Occipital lobe (tissue), 2 donors: ENCODE measurements around the gene C4orf51. TPM values are rescaled to one million over a fixed set of nuclear protein-coding genes. Genes with fewer than 3 reads are reported as not detected.
"Not testable (repeated sequence)": the region's sequence is repeated elsewhere in the genome, so short reads cannot be mapped to it uniquely, and the experiment has no call there.

Source experiments
- DNase-seq: peaks from one replicate; lab custom pipeline; 2025; lab: John Stamatoyannopoulos, UW
- total RNA-seq: library from RNA; depleted of rRNA; stranded (reverse); fragments of >200 nt; gene quantifications from one replicate; pipeline ENCODE4 v1.2.3, GENCODE V29; 2014

C4orf51 gene
- not detected for total RNA-seq

DNA sequence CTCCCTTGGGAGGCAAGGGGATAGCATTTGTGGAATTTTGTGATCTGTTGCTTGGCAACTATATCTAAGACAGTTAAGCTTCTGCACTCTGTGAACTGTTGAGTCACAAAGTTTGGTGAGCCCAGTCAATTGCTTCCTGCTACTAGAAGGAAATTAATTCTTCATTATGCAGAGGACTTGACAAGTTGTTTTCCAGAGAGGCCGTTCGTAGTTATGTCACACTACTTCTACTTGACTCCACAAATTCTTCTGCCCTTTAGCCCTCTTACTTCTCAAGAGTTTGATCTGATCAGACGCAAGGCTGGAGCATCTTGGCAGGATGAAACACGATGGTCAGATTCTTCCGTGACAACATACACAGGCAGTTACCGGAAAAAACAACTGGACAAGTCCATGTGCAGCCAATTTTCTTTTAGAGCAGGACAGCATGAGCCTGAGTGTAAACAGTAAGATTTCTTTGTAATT is at the start of gene C4orf51:
Gene C4orf51, plus strand, starts transcription at position 156 of the 465 bp plus-strand sequence. Its CDS starts 58 bp downstream, at position 214.
- DNase-seq = no peak

DNA sequence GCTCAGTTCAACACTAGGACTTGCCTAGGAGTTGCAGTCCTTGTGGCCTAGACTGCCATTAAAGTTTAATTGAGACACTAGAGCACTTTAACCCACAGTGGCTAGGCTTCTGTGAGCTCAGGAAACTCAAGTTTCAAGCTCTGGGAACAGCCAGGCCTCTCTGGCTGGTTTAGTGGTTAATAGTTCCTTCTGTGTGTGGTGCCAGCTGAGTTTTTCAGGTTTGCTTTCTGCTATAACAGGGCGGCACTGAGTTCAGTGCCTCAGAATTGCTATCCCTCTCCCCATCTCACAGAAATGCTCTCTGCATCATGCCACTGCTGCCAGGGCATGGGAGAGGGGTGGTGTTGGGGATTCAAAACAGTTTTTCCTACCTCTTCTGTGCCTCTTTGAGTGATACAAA is 44.8 kb upstream of the C4orf51 start:
- no peak for DNase-seq

DNA sequence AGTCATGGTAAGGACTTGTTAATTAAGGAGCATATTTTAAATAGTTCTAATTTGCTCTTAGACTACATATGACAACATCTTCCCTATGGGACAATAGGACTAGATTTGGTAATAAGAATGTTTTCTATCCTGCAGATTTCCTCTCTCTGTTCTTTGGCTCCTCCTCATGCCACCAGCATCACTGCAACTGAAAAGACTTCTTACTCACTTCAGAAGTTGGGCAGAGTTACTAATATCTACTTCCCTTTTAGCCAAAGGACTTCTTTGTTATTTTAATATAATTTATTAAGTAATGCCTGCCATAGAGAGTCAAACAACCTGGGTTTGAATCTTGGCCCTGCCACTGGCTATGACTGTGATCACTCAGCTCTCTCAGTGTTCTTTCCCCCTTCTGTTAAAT is 44.3 kb upstream of the C4orf51 start:
- no peak for DNase-seq

DNA sequence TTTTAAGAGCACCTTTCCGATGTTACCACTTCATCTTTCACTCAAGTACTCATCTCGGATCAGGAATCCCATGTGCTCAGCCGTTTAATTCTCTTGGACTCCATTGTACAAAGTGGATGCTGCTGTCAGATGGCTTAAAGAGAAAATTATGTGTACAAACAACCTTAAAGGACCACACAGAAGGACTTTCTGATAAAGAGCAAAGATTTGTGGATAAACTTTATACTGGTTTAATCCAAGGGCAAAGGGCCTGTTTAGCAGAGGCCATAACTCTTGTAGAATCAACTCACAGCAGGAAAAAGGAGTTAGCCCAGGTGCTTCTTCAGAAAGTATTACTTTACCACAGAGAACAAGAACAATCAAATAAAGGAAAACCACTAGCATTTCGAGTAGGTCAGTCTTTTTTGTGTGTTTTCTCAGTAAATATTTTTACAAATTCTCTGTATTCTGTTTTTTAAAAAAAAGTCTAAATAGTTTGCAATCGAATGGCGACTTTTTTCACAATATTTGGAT is 40.7 kb upstream of the C4orf51 start:
- DNase-seq = no peak

DNA sequence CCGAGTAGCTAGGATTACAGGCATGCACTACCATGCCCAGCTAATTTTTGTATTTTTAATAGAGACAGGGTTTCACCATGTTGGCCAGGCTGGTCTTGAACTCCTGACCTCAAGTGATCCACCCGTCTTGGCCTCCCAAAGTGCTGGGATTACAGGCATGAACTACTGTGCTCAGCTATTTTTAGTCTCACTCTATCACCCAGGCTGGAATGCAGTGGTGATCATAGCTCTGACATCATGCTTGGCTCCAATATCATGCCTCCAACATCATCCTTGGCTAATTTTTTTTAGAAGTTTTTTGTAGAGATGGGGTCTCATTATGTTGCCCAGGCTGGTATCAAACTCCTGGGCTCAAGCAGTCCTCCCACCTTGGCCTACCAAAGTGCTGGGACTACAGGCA is 39.7 kb upstream of the C4orf51 start:
- not testable (repeated sequence) for DNase-seq

DNA sequence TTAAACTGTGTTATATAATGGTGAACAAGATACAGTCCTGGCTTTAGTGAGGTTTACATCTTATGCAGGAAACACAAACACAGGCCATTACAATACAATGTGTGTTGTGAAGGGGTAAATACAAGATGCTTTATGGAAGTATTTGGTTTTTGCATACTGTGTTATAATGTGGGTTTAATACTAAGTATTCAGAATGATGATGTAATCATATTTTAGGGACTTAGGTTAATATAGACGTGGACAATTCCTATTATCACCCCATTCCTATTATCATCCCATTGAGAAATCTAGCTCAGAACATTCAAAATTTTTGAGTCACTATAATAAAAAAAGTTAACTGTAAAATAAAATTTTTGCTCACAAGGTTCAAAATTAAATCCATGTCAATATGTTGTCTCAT is 36.7 kb upstream of the C4orf51 start:
- DNase-seq = no peak

DNA sequence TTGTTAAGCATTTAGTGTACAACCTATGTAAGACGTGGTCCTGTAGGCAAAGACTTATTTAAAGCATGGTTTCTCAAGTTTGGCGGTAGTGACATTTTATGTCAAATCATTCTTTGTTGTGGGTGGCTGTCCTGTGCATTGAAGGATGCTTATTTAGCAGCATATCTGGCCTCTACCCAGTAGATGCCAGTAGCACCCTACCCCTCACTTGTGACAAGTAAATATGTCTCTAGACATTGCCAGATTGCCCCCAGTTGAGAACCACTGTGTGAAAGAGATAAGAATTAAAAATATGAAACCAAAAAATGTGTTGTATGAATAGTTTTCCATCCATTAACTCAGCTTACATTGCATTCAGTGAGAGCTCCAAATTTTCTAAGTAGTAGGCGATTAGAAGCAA is 35.2 kb upstream of the C4orf51 start:
- no peak for DNase-seq

DNA sequence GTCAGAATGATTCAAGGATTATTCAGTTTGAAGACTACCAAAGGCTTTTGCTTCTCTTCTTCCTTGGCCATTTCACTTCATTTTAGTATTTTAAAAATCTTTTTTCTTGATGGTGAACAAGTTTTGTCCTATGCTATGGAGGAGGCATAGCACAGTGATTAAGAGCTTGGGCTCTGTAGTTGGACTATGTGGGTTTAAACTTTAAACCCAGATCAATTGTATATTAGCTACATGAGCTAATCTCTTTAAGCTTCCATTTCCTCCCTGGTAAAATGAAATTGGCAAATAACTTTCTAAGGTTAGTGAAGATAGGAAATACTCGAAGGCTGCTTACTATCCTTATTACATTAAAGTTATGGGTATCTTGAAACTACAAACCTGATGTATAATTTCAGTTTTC is 23.8 kb upstream of the C4orf51 start:
- DNase-seq = no peak

DNA sequence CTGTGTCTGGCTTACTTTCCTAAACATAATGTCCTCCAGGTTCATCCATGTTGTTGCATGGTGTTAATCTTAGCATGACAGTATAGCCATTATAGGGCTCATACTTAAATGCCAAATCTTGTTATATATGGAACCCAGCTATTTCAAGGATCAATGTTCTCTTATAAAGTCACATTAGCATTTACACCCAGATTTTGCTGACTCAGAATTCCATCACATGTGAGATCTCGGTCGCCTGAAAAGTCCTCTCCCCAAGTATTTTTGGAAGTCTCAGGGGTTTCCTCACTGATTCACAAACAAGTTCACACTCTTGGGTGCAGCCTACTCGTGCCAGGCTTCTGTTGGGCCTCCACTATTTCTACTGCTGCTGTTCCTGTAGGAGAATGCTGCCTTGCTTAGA is 19.9 kb upstream of the C4orf51 start:
- DNase-seq = no peak

DNA sequence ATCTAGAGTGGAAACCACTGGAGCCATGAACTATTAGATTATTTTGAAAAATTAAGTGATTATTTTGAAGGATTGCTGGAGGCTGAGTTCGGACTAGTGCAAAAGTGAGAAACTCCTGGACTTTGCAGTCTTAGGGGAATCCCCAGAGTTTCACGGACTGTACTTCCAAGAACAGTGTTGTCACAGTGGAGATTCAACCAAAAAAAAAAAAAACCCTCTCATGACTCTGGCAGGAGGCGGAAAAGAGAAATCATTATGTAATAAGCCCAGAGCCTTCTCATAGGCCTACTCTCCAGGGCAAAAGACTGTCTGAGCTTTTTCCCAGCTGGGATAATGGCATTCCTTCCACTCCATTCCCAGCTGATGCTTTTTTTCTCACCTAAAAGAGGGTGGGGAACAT is 16.8 kb upstream of the C4orf51 start:
- no peak for DNase-seq

DNA sequence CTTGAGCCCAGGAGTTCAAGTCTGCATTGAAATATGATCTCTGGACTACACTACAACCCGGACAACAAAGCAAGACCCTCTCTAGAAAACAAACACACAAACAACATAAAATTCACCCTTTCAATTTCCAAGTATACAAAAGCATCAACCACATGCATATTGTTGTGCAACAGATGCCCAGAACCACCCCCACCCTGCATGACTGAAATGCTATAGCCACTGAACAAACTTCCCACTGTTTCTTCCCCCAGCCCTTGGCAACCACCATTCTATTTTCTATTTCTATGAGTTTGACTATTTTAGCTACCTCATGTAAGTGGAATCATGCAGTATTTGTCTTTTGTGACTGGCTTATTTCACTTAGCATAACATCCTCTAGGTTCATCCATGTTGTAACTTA is 14.2 kb upstream of the C4orf51 start:
- no peak for DNase-seq

DNA sequence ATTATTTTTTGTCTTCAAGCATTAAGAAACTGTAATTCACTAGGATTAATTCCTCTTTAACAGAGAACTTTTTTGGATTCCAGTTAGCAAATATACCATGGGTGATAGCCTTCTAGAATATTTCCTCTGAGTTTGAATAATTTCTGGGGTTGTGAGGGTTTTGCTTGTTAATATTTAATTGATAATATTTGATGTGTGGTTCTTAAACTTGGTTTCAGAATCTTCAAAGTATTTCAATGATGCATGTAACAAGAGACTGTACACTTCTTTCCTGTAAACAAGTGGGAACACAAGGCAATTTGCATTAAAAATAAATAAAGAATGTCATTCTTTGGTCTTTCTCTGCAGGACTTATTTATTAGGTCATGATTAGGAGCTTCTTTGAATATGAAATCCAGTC is 9.5 kb upstream of the C4orf51 start:
- DNase-seq = no peak

DNA sequence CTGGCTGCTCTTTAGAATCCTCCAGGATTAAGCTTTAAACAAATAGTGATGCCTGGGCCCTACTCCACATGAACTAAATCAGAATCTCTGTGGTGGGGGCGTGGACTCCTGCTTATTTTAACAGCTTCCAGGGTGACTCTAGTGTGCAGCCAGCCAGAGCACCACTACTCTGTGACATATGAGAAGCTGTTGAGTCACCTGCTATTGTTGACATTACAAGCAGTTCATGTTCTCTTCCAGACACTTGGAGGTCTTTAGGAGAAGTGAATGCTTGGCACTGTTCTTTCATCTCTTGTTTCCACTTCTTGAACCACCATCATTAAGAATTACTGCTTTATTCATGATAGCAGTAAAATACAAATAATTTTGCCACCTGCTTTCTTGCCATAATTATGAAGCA is 426 bp upstream of the C4orf51 start:
- no peak for DNase-seq

DNA sequence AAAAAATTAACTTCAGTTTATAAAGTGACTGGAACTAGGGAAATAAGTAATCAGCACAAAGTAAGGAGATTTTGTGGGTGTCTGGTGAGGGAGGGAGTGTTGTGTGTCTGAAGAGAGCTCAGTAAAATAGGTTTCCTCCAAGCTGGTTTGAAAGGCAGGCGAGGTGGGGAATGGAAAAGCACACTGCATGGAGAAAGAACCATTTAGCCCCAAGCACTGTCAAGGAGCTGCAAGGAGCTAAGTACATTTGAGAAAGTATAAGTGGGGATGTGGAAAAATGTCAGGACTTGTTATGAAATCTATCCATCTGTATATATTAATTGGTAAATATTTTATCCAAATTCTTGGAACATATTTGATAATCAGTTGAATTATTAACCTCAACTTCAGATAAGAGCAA is 956 bp downstream of the C4orf51 start:
- DNase-seq = no peak

DNA sequence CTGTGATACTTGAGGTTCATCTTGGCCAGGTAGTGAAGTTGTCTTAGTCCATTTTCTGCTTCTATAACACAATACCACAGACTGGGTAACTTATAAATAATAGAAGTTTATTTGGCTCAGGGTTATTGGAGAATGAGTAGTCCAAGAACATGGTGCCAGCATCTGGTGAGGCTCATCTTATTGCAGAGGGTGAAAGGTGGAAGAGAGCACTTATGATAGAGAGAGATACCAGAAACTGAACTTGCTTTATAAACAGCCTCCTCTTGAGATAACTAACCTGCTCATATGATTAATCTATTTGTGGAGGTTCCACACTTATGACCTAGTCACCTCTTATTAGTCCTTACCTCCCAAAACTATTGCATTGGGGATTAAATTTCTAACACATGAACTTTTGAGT is 1.6 kb downstream of the C4orf51 start:
- no peak for DNase-seq

DNA sequence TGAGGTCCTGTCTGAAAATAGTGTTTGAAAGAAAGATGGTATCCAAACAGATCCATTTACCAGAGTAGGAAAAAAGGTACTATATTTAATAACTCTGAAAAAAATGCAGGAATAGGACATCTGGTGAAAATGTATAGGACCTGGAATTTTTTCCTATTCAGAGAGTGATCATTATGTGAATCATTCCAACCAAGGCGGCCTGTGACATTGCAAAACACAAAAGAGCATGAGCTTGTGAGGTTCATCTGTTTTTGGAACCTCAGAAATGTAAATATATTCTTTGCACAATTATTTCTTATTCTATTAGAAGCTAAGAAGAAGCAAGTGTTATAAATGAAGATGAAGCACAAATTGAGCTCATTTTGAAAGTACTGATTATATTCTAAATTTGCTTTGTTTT is 2.0 kb downstream of the C4orf51 start:
- DNase-seq = no peak

DNA sequence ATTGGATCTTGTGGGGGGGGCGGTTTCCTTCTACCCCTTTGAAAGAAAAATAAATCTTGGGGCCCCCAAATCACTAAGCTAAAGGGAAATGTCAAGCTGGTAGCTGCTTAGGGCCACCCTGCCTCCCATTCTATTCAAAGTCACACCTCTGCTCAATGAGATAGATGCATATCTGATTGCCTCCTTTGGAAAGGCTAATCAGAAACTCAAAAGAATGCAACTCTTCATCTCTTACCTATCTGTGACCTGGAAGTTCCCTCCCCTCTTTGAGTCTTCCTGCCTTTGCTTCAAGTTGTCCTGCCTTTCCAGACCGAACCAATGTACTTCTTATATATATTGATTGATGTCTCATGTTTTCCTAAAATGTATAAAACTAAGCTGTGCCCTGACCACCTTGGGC is 7.0 kb downstream of the C4orf51 start:
- no peak for DNase-seq

DNA sequence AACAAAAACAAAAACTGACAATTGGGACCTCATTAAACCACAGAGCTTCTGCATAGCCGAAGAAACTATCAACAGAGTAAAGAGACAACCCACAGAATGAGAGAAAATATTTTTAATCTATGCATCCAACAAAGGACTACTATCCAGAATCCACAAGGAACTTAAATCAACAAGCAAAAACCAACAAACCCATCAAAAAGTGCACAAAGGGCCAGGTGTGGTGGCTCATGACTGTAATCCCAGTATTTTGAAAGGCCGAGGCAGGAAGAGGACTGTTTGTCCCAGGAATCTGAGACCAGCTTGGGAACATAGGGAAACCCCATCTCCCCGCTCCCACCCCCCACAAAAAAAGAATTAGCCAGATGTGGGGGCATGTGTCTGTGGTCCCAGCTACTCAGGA is 10.7 kb downstream of the C4orf51 start:
- no peak for DNase-seq

DNA sequence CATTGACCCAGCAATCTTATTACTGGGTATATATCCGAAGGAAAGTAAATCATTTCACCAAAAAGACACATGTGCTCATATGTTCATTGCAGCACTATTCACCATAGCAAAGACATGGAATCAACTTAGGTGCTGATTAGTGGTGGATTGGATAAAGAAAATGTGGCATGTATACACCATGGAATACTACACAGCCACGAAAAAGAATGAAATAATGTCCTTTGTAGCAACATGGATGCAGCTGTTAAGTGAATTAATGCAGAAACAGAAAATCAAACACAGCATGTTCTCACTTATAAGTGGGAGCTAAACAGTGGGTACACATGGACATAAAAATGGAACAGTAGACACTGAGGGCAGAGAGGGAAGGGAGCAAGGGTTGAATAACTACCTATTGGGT is 11.5 kb downstream of the C4orf51 start:
- not testable (repeated sequence) for DNase-seq

DNA sequence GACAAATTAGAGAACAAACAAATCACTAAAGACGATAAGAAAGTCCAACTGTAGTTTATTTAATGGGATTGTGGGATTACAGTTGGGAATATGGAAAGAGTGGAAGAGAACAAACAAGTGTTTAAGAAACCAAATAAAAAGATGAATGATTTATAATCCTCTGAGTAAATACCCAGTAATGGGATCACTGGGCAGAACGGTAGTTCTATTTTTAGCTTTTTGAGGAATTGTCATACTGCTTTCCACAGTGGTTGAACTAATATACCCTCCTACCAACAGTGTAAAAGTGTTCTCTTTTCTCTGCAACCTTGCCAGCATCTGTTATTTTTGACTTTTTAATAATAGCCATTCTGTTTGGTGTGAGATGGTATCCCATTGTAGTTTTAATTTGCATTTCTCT is 15.0 kb downstream of the C4orf51 start:
- DNase-seq = no peak

DNA sequence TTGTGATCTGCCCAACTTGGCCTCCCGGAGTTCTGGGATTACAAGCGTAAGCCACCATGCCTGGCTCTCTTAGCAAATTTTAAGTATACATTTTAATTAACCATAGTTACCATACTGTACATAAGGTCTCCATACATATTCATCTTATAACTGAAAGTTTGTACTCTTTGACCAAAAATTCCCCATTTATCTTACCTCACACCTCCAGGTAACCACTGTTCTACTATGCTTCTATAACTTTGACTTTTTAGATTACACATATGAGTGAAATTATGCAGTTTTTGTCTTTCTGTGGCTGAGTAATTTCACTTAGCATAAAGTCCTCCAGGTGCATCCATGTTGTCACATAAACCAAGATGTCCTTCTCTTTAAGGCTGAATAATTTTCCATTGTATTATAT is 17.4 kb downstream of the C4orf51 start:
- DNase-seq = no peak

DNA sequence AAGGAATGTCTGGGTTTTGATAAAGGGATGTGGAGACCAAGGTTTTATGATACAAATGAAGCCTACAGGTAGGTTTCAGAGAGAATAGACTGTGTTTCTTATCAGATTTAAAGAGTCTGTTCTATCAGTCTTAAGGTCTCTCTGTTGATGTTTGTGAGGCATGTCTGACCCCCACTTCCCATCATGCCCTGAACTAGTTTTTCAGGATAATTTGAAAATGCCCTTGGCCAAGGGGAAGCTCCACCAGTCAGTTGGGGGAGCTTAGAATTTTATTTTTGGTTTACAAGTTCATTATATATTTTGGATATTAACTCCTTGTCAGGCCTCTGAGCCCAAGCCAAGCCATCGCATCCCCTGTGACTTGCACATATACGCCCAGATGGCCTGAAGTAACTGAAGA is 18.6 kb downstream of the C4orf51 start:
- no peak for DNase-seq

DNA sequence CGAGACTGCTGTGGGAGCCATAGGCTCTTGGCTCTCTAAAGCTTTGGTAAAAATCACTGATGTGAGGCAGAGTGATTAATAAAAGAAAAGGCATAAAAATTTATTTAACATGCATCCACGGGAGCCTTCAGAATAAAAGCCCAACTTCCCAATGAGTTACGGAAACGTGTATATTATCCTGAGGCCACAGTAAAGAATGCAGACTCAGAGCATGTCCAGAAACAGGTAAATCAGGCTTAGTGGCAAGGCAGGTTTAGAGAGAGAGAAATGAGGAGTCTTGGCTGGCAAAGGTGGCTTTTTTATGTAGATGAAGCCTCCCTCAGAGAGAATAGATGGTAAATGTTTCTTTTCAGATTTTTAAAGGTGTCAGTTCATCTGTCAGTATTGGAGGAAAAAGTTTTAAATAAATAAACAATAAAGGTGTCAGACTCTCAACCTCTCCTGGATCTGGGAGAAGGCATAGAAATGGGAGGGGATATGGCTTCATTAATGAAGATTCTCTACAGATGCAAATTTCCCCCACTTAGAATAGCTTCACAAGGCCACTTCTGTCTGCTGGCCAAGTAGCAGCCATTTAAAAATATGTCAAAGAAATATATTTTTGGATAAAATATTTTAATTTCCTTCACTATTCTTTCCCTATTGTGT is 24.0 kb downstream of the C4orf51 start:
- DNase-seq = no peak

DNA sequence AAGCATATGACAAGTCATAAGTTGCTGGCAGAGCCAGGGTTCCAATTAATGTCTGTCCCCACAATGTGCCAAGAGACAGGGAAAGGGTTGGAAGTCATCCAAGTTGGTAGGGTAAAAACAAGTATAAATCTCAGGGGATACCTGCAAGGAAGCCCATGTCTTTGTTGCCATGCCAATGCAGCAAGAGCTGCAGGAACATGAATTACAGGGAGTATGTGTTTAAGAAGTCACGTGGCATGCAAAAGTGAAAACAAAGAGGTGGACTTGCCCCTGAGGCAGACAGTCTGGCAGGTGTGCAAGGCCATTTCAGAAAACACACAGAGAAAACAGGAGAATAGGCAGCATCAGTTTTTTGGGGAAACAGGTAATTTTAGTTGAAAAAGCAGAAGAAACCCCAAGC is 29.4 kb downstream of the C4orf51 start:
- no peak for DNase-seq
